ENCODE data around the gene GPR183. TPM values are rescaled to one million over a fixed set of nuclear protein-coding genes. Genes with fewer than 3 reads are reported as not detected.

Gene GPR183
- total RNA-seq, 3 donors from 2014 or later = 1.6 to 15.3 (median 5.0) TPM

DNA sequence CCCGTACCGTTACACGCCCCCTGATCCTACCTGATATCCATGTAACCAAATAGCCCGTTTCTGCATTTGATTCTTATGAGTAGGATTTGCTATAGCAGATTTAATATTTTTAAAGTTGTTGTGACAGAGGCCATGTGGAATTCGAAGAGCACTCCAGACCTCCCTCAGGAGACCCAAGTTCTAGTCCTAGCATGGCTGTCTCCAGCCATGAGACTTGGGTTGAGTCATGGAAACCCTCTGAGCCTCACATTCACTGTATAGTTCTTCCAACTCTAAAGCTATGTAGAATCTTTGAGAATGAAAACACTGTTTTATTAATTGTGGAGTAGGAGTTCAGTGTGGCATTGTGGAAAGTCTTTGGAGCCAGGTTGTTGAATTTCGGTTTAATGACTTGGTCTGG is 8.0 kb upstream of the GPR183 start:
- TF ChIP-seq, protein P1, sequence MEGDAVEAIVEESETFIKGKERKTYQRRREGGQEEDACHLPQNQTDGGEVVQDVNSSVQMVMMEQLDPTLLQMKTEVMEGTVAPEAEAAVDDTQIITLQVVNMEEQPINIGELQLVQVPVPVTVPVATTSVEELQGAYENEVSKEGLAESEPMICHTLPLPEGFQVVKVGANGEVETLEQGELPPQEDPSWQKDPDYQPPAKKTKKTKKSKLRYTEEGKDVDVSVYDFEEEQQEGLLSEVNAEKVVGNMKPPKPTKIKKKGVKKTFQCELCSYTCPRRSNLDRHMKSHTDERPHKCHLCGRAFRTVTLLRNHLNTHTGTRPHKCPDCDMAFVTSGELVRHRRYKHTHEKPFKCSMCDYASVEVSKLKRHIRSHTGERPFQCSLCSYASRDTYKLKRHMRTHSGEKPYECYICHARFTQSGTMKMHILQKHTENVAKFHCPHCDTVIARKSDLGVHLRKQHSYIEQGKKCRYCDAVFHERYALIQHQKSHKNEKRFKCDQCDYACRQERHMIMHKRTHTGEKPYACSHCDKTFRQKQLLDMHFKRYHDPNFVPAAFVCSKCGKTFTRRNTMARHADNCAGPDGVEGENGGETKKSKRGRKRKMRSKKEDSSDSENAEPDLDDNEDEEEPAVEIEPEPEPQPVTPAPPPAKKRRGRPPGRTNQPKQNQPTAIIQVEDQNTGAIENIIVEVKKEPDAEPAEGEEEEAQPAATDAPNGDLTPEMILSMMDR (IDR thresholded peaks at IDR 0.05) = no peak
- no peak for DNase-seq
- no peaks in the 10 kb centered on the region for H3K9me3 ChIP-seq

DNA sequence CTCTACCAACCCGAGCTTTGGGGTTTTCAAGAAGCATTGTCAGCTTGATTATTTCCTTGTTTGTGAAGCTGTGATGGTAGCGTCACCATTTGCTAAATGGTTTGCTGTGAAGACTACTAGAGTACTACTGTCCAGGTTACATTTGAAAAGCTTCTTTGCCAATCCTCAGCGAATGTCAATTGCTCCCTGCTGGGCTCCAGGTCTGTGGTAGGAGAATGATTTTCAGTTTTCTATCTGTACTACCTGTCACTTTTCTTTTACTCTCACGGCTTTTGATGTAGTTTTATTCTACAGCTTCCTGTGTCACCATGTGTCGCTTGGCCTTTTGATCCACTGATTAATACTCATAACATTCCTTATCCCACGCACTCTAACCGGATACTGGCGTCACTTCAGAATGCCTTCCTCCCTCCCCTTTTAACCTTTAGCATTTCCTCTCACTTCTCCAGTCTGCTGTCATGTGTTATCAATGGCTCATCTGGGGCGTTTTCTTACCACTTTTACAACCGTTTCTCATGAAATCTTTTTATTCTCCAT is 7.5 kb upstream of the GPR183 start:
- TF ChIP-seq, protein P1 (IDR thresholded peaks at IDR 0.05) = no peak
- ATAC-seq = peak; percentile 61
- intact Hi-C loops (cut with DNase I, micrococcal nuclease) = no loop called here
- Histone ChIP-seq H3K9me3 (no peaks in the 10 kb centered on the region), H3K4me3 (no peak overlapping the region), H3K4me1 (ENCODE audit: low read depth) (peaks cover 7% of the 10 kb centered on the region), H3K36me3 (ENCODE audit: low read depth) (no peaks in the 10 kb centered on the region)
- no peak for DNase-seq

More for the DNA sequence above, 8.0 kb upstream of the GPR183 start:
- peaks cover 4% of the 10 kb centered on the region for H3K4me1 ChIP-seq (ENCODE audit: low read depth)
- no peak for ATAC-seq
- H3K36me3 ChIP-seq (ENCODE audit: low read depth) = no peaks in the 10 kb centered on the region
- H3K4me3 ChIP-seq = no peak overlapping the region
- intact Hi-C loops (cut with DNase I, micrococcal nuclease) = no loop called here

DNA sequence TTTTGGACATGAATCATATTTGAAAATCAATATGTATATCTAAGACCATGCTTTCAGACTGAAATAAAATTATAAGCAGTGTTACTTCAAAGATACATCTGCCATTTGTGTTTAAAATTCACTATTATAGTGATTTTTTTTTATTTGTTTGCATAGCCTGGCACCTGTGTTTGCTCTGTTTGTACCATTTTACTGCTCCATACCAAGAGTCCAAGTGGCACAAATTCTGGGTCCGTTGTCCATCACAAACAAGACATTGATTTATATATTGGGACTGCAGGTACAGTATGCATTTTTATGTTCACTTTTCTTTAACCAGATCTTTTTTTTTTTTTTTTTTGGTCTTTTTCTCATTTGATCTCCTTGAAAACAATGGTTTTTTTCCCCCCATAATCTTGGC is 6.7 kb upstream of the GPR183 start:
- no peak overlapping the region for H3K4me3 ChIP-seq
- H3K36me3 ChIP-seq (ENCODE audit: low read depth) = no peaks in the 10 kb centered on the region
- DNase-seq (no peak), ATAC-seq (peak; percentile 42)
- no peaks in the 10 kb centered on the region for H3K9me3 ChIP-seq
- intact Hi-C loops (cut with DNase I, micrococcal nuclease) = no loop called here
- TF ChIP-seq, protein P1 (IDR thresholded peaks at IDR 0.05) = no peak
- H3K4me1 ChIP-seq (ENCODE audit: low read depth) = peaks cover 9% of the 10 kb centered on the region

DNA sequence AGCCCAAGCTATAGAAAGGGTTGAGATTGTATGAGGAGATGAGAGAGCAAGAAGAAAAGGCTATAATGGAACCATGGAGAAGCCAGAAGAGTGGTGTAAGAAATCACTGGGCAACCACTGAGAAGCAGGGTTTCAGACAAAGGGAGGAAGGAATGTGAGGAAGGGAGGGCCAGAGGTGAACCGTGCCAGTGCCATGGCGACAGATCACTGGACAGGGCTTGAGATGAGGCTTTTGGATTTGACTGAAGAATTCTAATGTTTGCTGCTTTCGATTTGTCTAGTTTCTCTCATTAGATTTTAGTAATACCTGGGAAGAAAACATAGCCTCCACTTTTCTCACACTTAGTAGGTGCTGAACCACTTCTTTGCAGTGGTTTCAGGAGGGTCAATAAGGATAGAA is 6.3 kb upstream of the GPR183 start:
- no peaks in the 10 kb centered on the region for H3K9me3 ChIP-seq
- ATAC-seq = peak; percentile 20
- H3K36me3 ChIP-seq (ENCODE audit: low read depth) = no peaks in the 10 kb centered on the region
- DNase-seq = no peak
- no peak overlapping the region for H3K4me3 ChIP-seq
- H3K4me1 ChIP-seq (ENCODE audit: low read depth) = peaks cover 9% of the 10 kb centered on the region
- TF ChIP-seq, protein P1 (IDR thresholded peaks at IDR 0.05) = no peak
- intact Hi-C loops (cut with DNase I, micrococcal nuclease) = no loop called here

DNA sequence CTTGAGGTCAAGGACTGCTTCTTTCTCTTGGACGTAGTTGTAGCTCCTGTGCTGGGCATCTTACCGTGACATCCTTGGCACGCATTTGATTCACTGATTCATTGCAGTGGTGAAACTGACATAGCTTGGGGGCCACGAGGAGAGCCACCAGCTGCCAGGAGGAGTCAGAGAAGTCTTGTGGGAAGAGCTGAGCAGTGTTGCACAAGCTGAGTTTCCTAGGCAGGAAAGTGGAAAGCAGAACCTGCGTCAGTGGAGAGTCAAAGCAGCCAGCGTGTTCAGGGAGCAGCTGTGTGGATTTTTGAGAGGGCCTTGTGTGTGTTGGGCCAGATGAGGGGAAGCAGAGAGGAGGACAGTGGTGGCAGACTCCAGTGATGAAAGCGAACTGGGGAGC is 5.3 kb upstream of the GPR183 start:
- peak; percentile 48 for ATAC-seq
- DNase-seq = peak; percentile 39 to 63 (median 46)
- Histone ChIP-seq H3K9me3 (no peaks in the 10 kb centered on the region), H3K36me3 (ENCODE audit: low read depth) (no peaks in the 10 kb centered on the region), H3K4me1 (ENCODE audit: low read depth) (peaks cover 9% of the 10 kb centered on the region), H3K4me3 (no peak overlapping the region)
- intact Hi-C loops (cut with DNase I, micrococcal nuclease) = no loop called here
- TF ChIP-seq, protein P1 (IDR thresholded peaks at IDR 0.05) = no peak
